ENCODE data around the gene ABCC11. TPM values are rescaled to one million over a fixed set of nuclear protein-coding genes. Genes with fewer than 3 reads are reported as not detected.

ABCC11 gene
- polyA plus RNA-seq, 4 donors = 0.23 to 0.60 (median 0.32) TPM

- DNase-seq (ENCODE audit: low read depth in 4 of 4, low spot score in 2 of 4) = no peak
These were observed 110.6 kb downstream of the ABCC11 start for GRCh38 chr16:48136547-48137360.

- DNase-seq (ENCODE audit: low read depth in 4 of 4, low spot score in 2 of 4) = no peak
These were observed 113.7 kb downstream of the ABCC11 start for GRCh38 chr16:48133455-48134211.

- no peak for DNase-seq (ENCODE audit: low read depth in 4 of 4, low spot score in 2 of 4)
These were observed 114.6 kb downstream of the ABCC11 start for GRCh38 chr16:48132696-48133095.

- no peak for DNase-seq (ENCODE audit: low read depth in 4 of 4, low spot score in 2 of 4)
These were observed 116.0 kb downstream of the ABCC11 start for GRCh38 chr16:48131201-48131935.

GRCh38 chr16:48129926-48130325 lies 117.4 kb downstream of the ABCC11 start:
- no peak for DNase-seq (ENCODE audit: low read depth in 4 of 4, low spot score in 2 of 4)

GRCh38 chr16:48128769-48129168 lies 118.6 kb downstream of the ABCC11 start:
- no peak for DNase-seq (ENCODE audit: low read depth in 4 of 4, low spot score in 2 of 4)

- DNase-seq (ENCODE audit: low read depth in 4 of 4, low spot score in 2 of 4) = no peak
These were observed 120.3 kb downstream of the ABCC11 start for GRCh38 chr16:48126801-48127644.

- DNase-seq (ENCODE audit: low read depth in 4 of 4, low spot score in 2 of 4) = no peak
These were observed 121.5 kb downstream of the ABCC11 start for GRCh38 chr16:48125888-48126287.

- DNase-seq (ENCODE audit: low read depth in 4 of 4, low spot score in 2 of 4) = no peak
These were observed 123.1 kb downstream of the ABCC11 start for GRCh38 chr16:48124266-48124665.

GRCh38 chr16:48123104-48123788 lies 124.1 kb downstream of the ABCC11 start:
- no peak for DNase-seq (ENCODE audit: low read depth in 4 of 4, low spot score in 2 of 4)

- DNase-seq (ENCODE audit: low read depth in 4 of 4, low spot score in 2 of 4) = no peak
These were observed 126.1 kb downstream of the ABCC11 start for GRCh38 chr16:48121276-48121675.

GRCh38 chr16:48118841-48119240 lies 128.5 kb downstream of the ABCC11 start:
- DNase-seq (ENCODE audit: low read depth in 4 of 4, low spot score in 2 of 4) = no peak

- peak in 2 of 4 donors; percentile 24 to 36 for DNase-seq (ENCODE audit: low read depth in 4 of 4, low spot score in 2 of 4)
These were observed 129.9 kb downstream of the ABCC11 start for GRCh38 chr16:48117217-48118105.

Other genes starting within 250 kb of the ABCC11 start
- gene ABCC12, start 91.5 kb downstream of the ABCC11 start, polyA plus RNA-seq (ENCODE audit: insufficient read length in 4 of 4) = under 1 TPM in 2 of 4 donors, not detected in 2; 0.05 to 0.16 TPM
- 10 to 100 TPM; 58.0 to 79.5 (median 67.6) TPM for gene LONP2, start 3.2 kb downstream of the ABCC11 start, polyA plus RNA-seq (ENCODE audit: insufficient read length in 4 of 4)
- 10 to 100 TPM; 44.5 to 54.2 (median 48.3) TPM for gene SIAH1, start 137.9 kb upstream of the ABCC11 start, polyA plus RNA-seq (ENCODE audit: insufficient read length in 4 of 4)